Panc1 (cell line): Measurements from ENCODE around the gene BHLHA15. TPM values are rescaled to one million over a fixed set of nuclear protein-coding genes. Genes with fewer than 3 reads are reported as not detected.
A peak's percentile ranks its signal among the peaks of the same experiment; 100 is the strongest.

Source experiments
- ATAC-seq: fragments of 200-7000 bp; cut with Tn5 transposase; 2 replicates; pipeline ENCODE4 v1.9.1; 2020; ENCODE audit warnings: mild to moderate bottlenecking, moderate library complexity
- BruUV-seq: library from RNA; stranded (reverse); fragments of 400-500 nt; replicated peaks from 2 replicates; lab custom pipeline; 2021; lab: Mats Ljungman, UMichigan
- CTCF ChIA-PET: fragments of 300-600 bp; sonication (Branson Sonifier 250); formaldehyde crosslinking; loops from one replicate; lab custom pipeline; 2022; ENCODE audit warnings: antibody characterized with exemption; lab: Charles Lee
- POLR2A ChIA-PET: fragments of 300-600 bp; sonication (Branson Sonifier 250); formaldehyde crosslinking; loops from one replicate; lab custom pipeline; 2022; ENCODE audit warnings: antibody characterized with exemption; lab: Charles Lee
- DNase-seq: peaks from one replicate; pipeline ENCODE4 v3.0.0-alpha.2; 2010; ENCODE audit warnings: low read depth, low spot score
- H3K27ac ChIP-seq: 2 replicates; pipeline ENCODE4 v1.5.1; 2011; ENCODE audit warnings: mild to moderate bottlenecking, low read length, inconsistent platforms
- H3K27me3 ChIP-seq: fragments of 200-500 bp; sonication (Bioruptor generic); 2 replicates; pipeline ENCODE4 v1.6.0; 2014; ENCODE audit warnings: low read length, inconsistent platforms; ENCODE audit not compliant: control insufficient read depth, insufficient read depth
- H3K36me3 ChIP-seq: fragments of 200-500 bp; sonication (Bioruptor generic); 2 replicates; pipeline ENCODE4 v1.5.1; 2014; ENCODE audit warnings: inconsistent platforms, mild to moderate bottlenecking, low read length, moderate library complexity; ENCODE audit not compliant: control insufficient read depth, insufficient read depth
- H3K4me1 ChIP-seq: 2 replicates; pipeline ENCODE4 v1.5.1; 2011; ENCODE audit warnings: inconsistent platforms, mild to moderate bottlenecking, low read length, moderate library complexity; ENCODE audit not compliant: control insufficient read depth, insufficient read depth
- H3K4me3 ChIP-seq, 2 experiments: 2 replicates each; pipeline ENCODE4 v1.5.1; 2011 to 2012; ENCODE audit warnings: low read depth in 2 of 2, low read length in 2 of 2, mild to moderate bottlenecking in 2 of 2, inconsistent platforms in 1 of 2, moderate library complexity in 1 of 2
- H3K9me3 ChIP-seq: fragments of 200-500 bp; sonication (Bioruptor generic); 2 replicates; pipeline ENCODE4 v1.5.1; 2014; ENCODE audit warnings: low read depth, mild to moderate bottlenecking, inconsistent platforms, low read length, moderate library complexity; ENCODE audit not compliant: control insufficient read depth, insufficient read depth
- POLR2AphosphoS5 ChIP-seq: IDR thresholded peaks from 2 replicates; pipeline ENCODE4 v1.6.1; 2012; ENCODE audit warnings: mild to moderate bottlenecking, low read depth, low read length, moderate library complexity
- SIN3A ChIP-seq: IDR thresholded peaks from 2 replicates; pipeline ENCODE4 v1.6.1; 2012; ENCODE audit warnings: low read depth, mild to moderate bottlenecking, low read length, moderate library complexity, borderline replicate concordance; ENCODE audit not compliant: insufficient read depth
- TCF7L2 ChIP-seq: IDR thresholded peaks from 2 replicates; pipeline ENCODE4 v1.6.1; 2011; ENCODE audit warnings: mild to moderate bottlenecking, low read depth, low read length, inconsistent platforms
- in situ Hi-C: cut with HindIII; loops from 2 replicates; pipeline ENCODE4 v1.10.0; 2016; ENCODE audit warnings: low sequenced_read_pairs, low pct_unique_long_range_greater_than_20kb
- intact Hi-C: fragments of 100-400 bp; cut with micrococcal nuclease; formaldehyde crosslinking; loops from one replicate; pipeline ENCODE4 v1.10.0; 2022; ENCODE audit not compliant: unreplicated experiment
- total RNA-seq: library from RNA; stranded (reverse); gene quantifications from one replicate; pipeline ENCODE4 v1.2.1, GENCODE V29; 2021; ENCODE audit not compliant: unreplicated experiment
- TF ChIP-seq, protein P1 (sequence below), 2 experiments: IDR thresholded peaks; 2 replicates each; pipeline ENCODE4 v1.6.1; 2011 to 2012; ENCODE audit warnings: low read depth in 2 of 2, control low read depth in 1 of 2, low read length in 1 of 2, mild to moderate bottlenecking in 1 of 2, moderate library complexity in 1 of 2; ENCODE audit not compliant: insufficient read depth in 1 of 2
- TF ChIP-seq, protein P2 (sequence below): fragments of 450-650 bp; IDR thresholded peaks from 2 replicates; pipeline ENCODE4 v1.5.1; 2017; ENCODE audit warnings: mild to moderate bottlenecking

BHLHA15 gene
- total RNA-seq, 1 experiment from 2014 or later = 0.26 TPM

DNA sequence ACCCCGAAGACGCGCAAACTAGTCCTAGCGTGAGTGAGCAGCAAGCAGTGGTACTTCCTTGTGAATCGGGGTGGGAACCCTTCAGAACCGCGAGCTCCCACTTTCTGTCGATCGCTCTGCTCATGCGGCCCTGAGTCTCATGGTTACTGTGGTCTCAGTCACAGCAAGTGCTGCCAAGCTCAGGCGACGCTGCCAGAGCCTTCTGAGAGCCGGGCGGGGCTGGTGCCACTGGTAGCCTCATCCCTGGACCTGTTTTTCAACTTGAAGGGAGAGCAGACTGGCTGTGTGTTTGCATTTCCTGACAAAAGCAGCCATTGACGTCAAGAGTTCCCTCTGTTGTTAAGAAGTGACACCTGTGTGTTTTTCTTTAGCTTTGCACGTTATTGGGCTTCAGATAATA, 32.9 kb upstream of the BHLHA15 start:
- POLR2A ChIA-PET = no interaction called here
- Histone ChIP-seq H3K4me1 (no peaks in the 10 kb centered on the region), H3K4me3 (no peak overlapping the region), H3K9me3 (no peaks in the 10 kb centered on the region), H3K36me3 (peaks cover 1% of the 10 kb centered on the region; the same call in 1 of the 2 replicates), H3K27ac (no peak overlapping the region), H3K27me3 (no peaks in the 10 kb centered on the region)
- 0 out of 2 replicates have a peak, but pooled peaks have one; percentile 30 for ATAC-seq
- CTCF ChIA-PET = interaction anchor here (1.7 kb wide), 1 partner anchor 10 kb away, joined by 4 read pairs; no protein-coding TSS in a partner anchor
- DNase-seq = no peak
- no TSS peak for BruUV-seq
- TF ChIP-seq, protein P1, sequence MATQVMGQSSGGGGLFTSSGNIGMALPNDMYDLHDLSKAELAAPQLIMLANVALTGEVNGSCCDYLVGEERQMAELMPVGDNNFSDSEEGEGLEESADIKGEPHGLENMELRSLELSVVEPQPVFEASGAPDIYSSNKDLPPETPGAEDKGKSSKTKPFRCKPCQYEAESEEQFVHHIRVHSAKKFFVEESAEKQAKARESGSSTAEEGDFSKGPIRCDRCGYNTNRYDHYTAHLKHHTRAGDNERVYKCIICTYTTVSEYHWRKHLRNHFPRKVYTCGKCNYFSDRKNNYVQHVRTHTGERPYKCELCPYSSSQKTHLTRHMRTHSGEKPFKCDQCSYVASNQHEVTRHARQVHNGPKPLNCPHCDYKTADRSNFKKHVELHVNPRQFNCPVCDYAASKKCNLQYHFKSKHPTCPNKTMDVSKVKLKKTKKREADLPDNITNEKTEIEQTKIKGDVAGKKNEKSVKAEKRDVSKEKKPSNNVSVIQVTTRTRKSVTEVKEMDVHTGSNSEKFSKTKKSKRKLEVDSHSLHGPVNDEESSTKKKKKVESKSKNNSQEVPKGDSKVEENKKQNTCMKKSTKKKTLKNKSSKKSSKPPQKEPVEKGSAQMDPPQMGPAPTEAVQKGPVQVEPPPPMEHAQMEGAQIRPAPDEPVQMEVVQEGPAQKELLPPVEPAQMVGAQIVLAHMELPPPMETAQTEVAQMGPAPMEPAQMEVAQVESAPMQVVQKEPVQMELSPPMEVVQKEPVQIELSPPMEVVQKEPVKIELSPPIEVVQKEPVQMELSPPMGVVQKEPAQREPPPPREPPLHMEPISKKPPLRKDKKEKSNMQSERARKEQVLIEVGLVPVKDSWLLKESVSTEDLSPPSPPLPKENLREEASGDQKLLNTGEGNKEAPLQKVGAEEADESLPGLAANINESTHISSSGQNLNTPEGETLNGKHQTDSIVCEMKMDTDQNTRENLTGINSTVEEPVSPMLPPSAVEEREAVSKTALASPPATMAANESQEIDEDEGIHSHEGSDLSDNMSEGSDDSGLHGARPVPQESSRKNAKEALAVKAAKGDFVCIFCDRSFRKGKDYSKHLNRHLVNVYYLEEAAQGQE (IDR thresholded peaks at IDR 0.05; ENCODE audit: insufficient read depth in 1 of 2, low read depth in 2 of 2, low read length in 1 of 2) = no peak
- TF ChIP-seq, protein P2, sequence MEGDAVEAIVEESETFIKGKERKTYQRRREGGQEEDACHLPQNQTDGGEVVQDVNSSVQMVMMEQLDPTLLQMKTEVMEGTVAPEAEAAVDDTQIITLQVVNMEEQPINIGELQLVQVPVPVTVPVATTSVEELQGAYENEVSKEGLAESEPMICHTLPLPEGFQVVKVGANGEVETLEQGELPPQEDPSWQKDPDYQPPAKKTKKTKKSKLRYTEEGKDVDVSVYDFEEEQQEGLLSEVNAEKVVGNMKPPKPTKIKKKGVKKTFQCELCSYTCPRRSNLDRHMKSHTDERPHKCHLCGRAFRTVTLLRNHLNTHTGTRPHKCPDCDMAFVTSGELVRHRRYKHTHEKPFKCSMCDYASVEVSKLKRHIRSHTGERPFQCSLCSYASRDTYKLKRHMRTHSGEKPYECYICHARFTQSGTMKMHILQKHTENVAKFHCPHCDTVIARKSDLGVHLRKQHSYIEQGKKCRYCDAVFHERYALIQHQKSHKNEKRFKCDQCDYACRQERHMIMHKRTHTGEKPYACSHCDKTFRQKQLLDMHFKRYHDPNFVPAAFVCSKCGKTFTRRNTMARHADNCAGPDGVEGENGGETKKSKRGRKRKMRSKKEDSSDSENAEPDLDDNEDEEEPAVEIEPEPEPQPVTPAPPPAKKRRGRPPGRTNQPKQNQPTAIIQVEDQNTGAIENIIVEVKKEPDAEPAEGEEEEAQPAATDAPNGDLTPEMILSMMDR = no peak
- TF ChIP-seq SIN3A (no peak), POLR2AphosphoS5 (no peak), TCF7L2 (no peak)
- intact Hi-C loops (no loop called here), in situ Hi-C loops (no loop called here)

DNA sequence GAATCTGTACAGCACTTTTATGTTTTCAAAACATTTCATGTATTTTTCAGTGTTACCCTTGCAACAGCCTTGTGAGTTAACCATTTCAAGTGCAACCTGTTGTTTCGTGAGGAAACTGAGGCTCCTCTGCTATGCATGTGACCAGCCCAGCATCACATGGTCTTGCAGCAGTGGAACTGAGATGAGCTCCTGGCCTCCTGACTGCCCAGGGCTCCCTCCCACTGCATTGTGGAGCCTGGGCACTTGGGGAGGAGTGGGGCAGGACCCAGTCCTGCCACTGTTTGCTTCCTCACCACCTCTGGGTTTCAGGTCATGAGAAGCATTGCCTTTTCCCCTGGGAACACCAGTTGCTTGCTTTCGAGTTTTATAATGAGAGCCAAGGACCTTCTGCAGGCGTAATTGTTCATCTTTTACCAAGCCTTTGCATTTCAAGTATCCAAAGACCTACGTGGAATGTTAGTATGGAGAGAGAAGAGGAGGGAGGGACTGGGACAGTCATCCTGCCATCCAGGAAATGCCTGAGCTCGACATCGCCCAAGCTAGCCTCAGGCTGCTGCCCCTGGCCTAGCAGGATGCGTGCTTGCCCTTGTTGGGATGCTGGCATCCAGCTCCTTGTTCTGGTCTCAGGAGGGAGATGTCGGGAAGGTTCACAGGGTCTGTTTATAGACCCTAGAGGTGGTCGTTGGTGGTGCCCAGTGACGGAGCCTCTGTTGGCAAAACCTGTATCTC, 32.3 kb upstream of the BHLHA15 start:
- DNase-seq = no peak
- CTCF ChIA-PET = interaction anchor here (1.7 kb wide), 1 partner anchor 11 kb away, joined by 4 read pairs; no protein-coding TSS in a partner anchor
- H3K27ac ChIP-seq = no peak overlapping the region

More for the DNA sequence above, 32.3 kb upstream of the BHLHA15 start:
- intact Hi-C loops (no loop called here), in situ Hi-C loops (no loop called here)
- TF ChIP-seq POLR2AphosphoS5 (no peak), TCF7L2 (no peak), SIN3A (no peak)
- TF ChIP-seq, protein P1 (IDR thresholded peaks at IDR 0.05; ENCODE audit: insufficient read depth in 1 of 2, low read depth in 2 of 2, low read length in 1 of 2) = no peak
- TF ChIP-seq, protein P2 = no peak
- POLR2A ChIA-PET = no interaction called here
- Histone ChIP-seq H3K4me1 (no peaks in the 10 kb centered on the region), H3K36me3 (no peaks in the 10 kb centered on the region), H3K4me3 (no peak overlapping the region), H3K9me3 (no peaks in the 10 kb centered on the region), H3K27me3 (no peaks in the 10 kb centered on the region)
- ATAC-seq = no peak; the same call in 1 of the 2 replicates
- no TSS peak for BruUV-seq
